HepG2 (cell line): ENCODE results near the gene ARAP1. TPM values are rescaled to one million over a fixed set of nuclear protein-coding genes. Genes with fewer than 3 reads are reported as not detected.

Experiments used
- TCF12 ChIP-seq, 2 experiments: fragments of 450-650 bp in 1 of 2; sonication (generic) in 1 of 2; formaldehyde crosslinking in 1 of 2; IDR thresholded peaks; 2 replicates each; pipeline versions ENCODE4 v1.6.1 to v1.8.0; 2017 to 2022; ENCODE audit warnings: antibody characterized with exemption in 1 of 2, mild to moderate bottlenecking in 1 of 2, missing genetic modification reagents in 1 of 2, moderate library complexity in 1 of 2
- THYN1 ChIP-seq: sonication (generic); formaldehyde crosslinking; IDR thresholded peaks from 2 replicates; pipeline ENCODE4 v1.8.1; 2023; ENCODE audit warnings: low read depth, mild to moderate bottlenecking, moderate library complexity, missing genetic modification reagents, borderline replicate concordance
- ZMYM3 ChIP-seq: sonication (generic); formaldehyde crosslinking; IDR thresholded peaks from 2 replicates; pipeline ENCODE4 v1.5.1; 2020; ENCODE audit warnings: mild to moderate bottlenecking, missing genetic modification reagents
- ZNF3 ChIP-seq: IDR thresholded peaks from 2 replicates; pipeline ENCODE4 v1.7.0; 2017; ENCODE audit warnings: inconsistent platforms
- ZNF44 ChIP-seq: sonication (generic); formaldehyde crosslinking; IDR thresholded peaks from 2 replicates; pipeline ENCODE4 v1.5.1; 2020; ENCODE audit warnings: mild to moderate bottlenecking, missing genetic modification reagents
- ZNF644 ChIP-seq: IDR thresholded peaks from 2 replicates; pipeline ENCODE4 v1.6.1; 2016; ENCODE audit warnings: low read depth
- ZNF747 ChIP-seq: sonication (generic); formaldehyde crosslinking; IDR thresholded peaks from 2 replicates; pipeline ENCODE4 v1.8.1; 2023; ENCODE audit warnings: missing genetic modification reagents, mild to moderate bottlenecking, borderline replicate concordance
- polyA plus RNA-seq, 8 experiments: library from polyadenylated mRNA; depleted of rRNA in 3 of 8; stranded (reverse) in 7 of 8; unstranded in 1 of 8; fragments of >200 nt; fragmentation: Illumina TruSeq in 4 of 8; extraction: Trizol in 4 of 8; gene quantifications; 2 replicates each; pipeline versions ENCODE4 v1.2.1 to v1.2.3, GENCODE V29; 2011 to 2016; ENCODE audit warnings: low read depth in 4 of 8, missing spikeins in 1 of 8, mixed read lengths in 1 of 8; ENCODE audit not compliant: insufficient read depth in 1 of 8
- total RNA-seq, 5 experiments: library from RNA; depleted of rRNA; stranded (reverse); fragments of >200 nt; fragmentation: Illumina TruSeq; extraction: Trizol; gene quantifications; 2 replicates each; pipeline ENCODE4 v1.2.3, GENCODE V29; 2016; ENCODE audit warnings: low read depth in 1 of 5
- TF ChIP-seq, protein P1 (sequence below), 2 experiments: sonication (generic) in 1 of 2; formaldehyde crosslinking in 1 of 2; IDR thresholded peaks; 2 replicates each; pipeline versions ENCODE4 v1.6.1 to v1.9.0; 2014 to 2022; ENCODE audit warnings: antibody characterized with exemption in 1 of 2, borderline replicate concordance in 1 of 2, inconsistent platforms in 1 of 2, low read depth in 1 of 2, missing genetic modification reagents in 1 of 2

Gene ARAP1
- total and polyA plus RNA-seq, 2 of the 13 experiments (the other 11 are each of a cell fraction or from before 2014, with no cell fraction given): 43.2 to 55.5 TPM

DNA sequence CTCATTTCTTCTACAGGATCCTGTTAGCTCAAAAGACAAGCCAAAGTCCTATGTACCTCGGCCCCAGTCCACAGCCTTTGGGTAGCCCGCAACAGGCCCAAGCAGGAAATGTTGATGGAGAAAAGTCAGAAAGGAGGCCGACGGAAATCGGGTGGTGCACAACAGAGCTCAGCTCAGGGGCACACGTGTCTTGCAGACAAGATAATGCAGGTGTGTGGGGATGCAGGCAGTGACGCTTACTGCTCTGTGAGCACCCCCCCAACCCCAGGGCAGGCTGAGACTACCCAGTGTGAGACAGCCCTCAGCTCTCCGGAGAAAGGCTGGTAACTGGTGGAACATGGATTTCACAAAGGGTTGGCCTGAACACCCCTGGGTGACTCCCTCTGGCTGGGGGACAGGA is 73.7 kb downstream of the ARAP1 start (continued):
- no peak for TF ChIP-seq ZMYM3 (CRISPR knock-in tag)
- TF ChIP-seq ZNF3 (CRISPR knock-in tag): no peak
- TF ChIP-seq ZNF44 (CRISPR knock-in tag): no peak
- TF ChIP-seq THYN1 (CRISPR knock-in tag): no peak
- TF ChIP-seq ZNF747: no peak
- TF ChIP-seq ZNF644 (CRISPR knock-in tag): no peak
- TF ChIP-seq TCF12 (IDR thresholded peaks at IDR 0.05): no peak
- no peak for TF ChIP-seq TCF12 (CRISPR knock-in tag; IDR thresholded peaks at IDR 0.05)
- TF ChIP-seq, protein P1, sequence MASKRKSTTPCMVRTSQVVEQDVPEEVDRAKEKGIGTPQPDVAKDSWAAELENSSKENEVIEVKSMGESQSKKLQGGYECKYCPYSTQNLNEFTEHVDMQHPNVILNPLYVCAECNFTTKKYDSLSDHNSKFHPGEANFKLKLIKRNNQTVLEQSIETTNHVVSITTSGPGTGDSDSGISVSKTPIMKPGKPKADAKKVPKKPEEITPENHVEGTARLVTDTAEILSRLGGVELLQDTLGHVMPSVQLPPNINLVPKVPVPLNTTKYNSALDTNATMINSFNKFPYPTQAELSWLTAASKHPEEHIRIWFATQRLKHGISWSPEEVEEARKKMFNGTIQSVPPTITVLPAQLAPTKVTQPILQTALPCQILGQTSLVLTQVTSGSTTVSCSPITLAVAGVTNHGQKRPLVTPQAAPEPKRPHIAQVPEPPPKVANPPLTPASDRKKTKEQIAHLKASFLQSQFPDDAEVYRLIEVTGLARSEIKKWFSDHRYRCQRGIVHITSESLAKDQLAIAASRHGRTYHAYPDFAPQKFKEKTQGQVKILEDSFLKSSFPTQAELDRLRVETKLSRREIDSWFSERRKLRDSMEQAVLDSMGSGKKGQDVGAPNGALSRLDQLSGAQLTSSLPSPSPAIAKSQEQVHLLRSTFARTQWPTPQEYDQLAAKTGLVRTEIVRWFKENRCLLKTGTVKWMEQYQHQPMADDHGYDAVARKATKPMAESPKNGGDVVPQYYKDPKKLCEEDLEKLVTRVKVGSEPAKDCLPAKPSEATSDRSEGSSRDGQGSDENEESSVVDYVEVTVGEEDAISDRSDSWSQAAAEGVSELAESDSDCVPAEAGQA (IDR thresholded peaks at IDR 0.05; ENCODE audit: low read depth): no peak
- TF ChIP-seq, protein P1 (CRISPR knock-in tag; IDR thresholded peaks at IDR 0.05; ENCODE audit: borderline replicate concordance): no peak
